GM18907 (cell line): ENCODE measurements around the gene TBC1D9B.

Experiments
- ATAC-seq: cut with Tn5 transposase; IDR thresholded peaks from one replicate; pipeline ENCODE4 v1.9.1; 2021; ENCODE audit warnings: mild to moderate bottlenecking, moderate library complexity; ENCODE audit not compliant: unreplicated experiment

Gene TBC1D9B

GRCh38 chr5:179907556-179908324 is at the start of gene TBC1D9B:
Gene TBC1D9B, minus strand, starts transcription at chr5:179907897. Its CDS starts 76 bp downstream, at chr5:179907821.
- ATAC-seq: peak; percentile 86

GRCh38 chr5:179955630-179956029 is 47.9 kb upstream of the TBC1D9B start:
- ATAC-seq: no peak

- ATAC-seq: no peak
Observed at GRCh38 chr5:179955062-179955461, 47.4 kb upstream of the TBC1D9B start.

GRCh38 chr5:179954434-179954833 is 46.7 kb upstream of the TBC1D9B start:
- no peak for ATAC-seq

- ATAC-seq: no peak
Observed at GRCh38 chr5:179953987-179954386, 46.3 kb upstream of the TBC1D9B start.

GRCh38 chr5:179936976-179937681 is 29.4 kb upstream of the TBC1D9B start:
- ATAC-seq: no peak

- no peak for ATAC-seq
Observed at GRCh38 chr5:179930788-179931473, 23.2 kb upstream of the TBC1D9B start.

GRCh38 chr5:179927824-179928223 is 20.1 kb upstream of the TBC1D9B start:
- no peak for ATAC-seq

GRCh38 chr5:179926657-179927056 is 19.0 kb upstream of the TBC1D9B start:
- ATAC-seq: no peak

GRCh38 chr5:179923436-179923835 is 15.7 kb upstream of the TBC1D9B start:
- ATAC-seq: no peak

GRCh38 chr5:179920175-179920574 is 12.5 kb upstream of the TBC1D9B start:
- no peak for ATAC-seq

GRCh38 chr5:179919487-179920060 is 11.9 kb upstream of the TBC1D9B start:
- ATAC-seq: no peak

GRCh38 chr5:179918742-179919486 is 11.2 kb upstream of the TBC1D9B start:
- no peak for ATAC-seq

GRCh38 chr5:179916523-179916922 is 8.8 kb upstream of the TBC1D9B start:
- ATAC-seq: no peak

- no peak for ATAC-seq
Observed at GRCh38 chr5:179915406-179915935, 7.8 kb upstream of the TBC1D9B start.

GRCh38 chr5:179914032-179914755 is 6.5 kb upstream of the TBC1D9B start:
- ATAC-seq: no peak

- no peak for ATAC-seq
Observed at GRCh38 chr5:179913461-179913860, 5.8 kb upstream of the TBC1D9B start.

GRCh38 chr5:179912951-179913350 is 5.3 kb upstream of the TBC1D9B start:
- ATAC-seq: no peak

GRCh38 chr5:179912386-179912785 is 4.7 kb upstream of the TBC1D9B start:
- ATAC-seq: no peak

- no peak for ATAC-seq
Observed at GRCh38 chr5:179909224-179909623, 1.5 kb upstream of the TBC1D9B start.
